NCI-H2081 (cell line): ENCODE data around the gene SCYGR1.
"Not testable (repeated sequence)": the region's sequence is repeated elsewhere in the genome, so short reads cannot be mapped to it uniquely, and the experiment has no call there.

ENCODE experiments used
- DNase-seq, 2 experiments: peaks; one replicate each; lab custom pipeline; 2025; lab: John Stamatoyannopoulos, UW

The SCYGR1 gene

GRCh38 chr2:227402959-227403358 lies 15.2 kb upstream of the SCYGR1 start:
- no peak for DNase-seq

GRCh38 chr2:227402321-227402720 lies 14.6 kb upstream of the SCYGR1 start:
- no peak for DNase-seq

DNA sequence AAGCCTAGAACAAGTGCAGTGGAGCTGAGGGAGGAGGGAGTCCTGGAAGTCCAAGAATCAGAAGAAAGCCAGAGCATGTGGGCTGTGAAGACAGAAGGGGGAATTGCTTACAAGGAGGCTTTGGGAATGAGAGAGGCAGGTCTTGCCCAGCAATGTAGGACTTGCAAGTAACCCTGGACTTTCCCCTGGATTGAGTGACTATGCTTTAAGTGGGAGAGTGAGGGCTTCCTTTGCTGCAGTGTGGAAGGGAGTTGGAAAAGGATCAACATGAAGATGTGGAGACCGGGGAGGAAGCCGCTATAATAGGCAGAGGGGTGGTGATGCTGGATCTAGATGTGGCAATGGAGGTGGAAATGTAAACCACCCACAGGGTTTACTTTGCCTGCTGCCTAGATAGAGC lies 13.8 kb upstream of the SCYGR1 start:
- peak in 1 of 2 experiments; percentile 25 for DNase-seq

GRCh38 chr2:227398684-227399670 lies 11.2 kb upstream of the SCYGR1 start:
- DNase-seq, result no peak

GRCh38 chr2:227397562-227397961 lies 9.8 kb upstream of the SCYGR1 start:
- DNase-seq, result no peak

DNA sequence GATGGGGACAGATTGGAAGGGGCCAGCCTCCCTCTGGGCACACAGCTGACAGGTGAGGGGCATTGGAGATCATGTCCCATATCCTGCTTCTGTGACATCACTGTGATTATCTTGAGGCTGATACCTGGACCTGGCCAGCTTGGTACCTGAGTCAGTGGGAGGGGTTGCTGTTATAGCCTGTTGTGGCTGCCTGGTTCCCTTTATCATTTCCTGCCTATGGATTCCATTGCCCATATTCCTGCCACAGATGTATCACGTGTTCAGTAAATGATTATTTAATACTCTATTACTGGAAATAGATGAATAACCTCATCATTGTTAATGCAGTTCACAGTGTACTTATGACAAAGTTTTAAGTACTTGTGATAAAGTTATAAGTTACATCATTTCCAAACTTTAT lies 7.8 kb upstream of the SCYGR1 start:
- no peak for DNase-seq

GRCh38 chr2:227394401-227394800 lies 6.7 kb upstream of the SCYGR1 start:
- no peak for DNase-seq

DNA sequence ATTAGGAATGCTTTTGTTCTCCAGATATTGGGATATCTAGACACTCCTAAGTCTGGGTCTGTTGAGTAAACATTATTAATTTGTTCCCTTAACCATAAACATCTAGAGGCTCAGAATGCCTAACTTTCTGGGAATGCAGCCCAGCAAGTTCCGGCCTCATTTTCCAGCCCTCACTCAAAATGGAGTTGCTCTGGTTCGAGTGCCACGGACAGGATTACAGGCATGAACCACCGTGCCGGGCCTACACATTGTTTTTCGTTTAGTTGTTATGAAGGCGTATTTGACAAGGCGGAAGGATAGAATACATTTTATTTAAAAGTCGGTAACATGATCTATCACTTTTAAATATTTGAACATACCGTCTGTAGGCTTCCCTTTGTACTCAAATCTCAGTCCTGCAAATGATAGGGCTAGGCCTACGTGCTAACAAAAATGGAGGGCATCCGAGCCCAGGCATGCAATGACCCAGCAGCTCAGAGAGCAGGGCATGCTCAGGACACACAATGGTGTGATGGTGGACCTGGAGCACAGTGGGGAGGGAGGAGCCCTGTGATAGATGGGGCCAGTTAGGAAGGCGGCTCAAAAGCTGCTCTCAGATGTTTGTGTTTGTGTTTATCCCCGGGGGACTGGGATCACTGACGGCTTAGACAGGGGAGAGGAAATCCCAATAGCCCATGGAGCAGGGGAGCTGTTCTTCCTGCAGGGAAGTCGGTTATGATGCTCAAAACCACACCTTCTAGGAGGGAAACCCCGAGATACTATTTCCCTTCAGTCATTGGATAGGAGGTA lies 2.9 kb upstream of the SCYGR1 start:
- no peak for DNase-seq

DNA sequence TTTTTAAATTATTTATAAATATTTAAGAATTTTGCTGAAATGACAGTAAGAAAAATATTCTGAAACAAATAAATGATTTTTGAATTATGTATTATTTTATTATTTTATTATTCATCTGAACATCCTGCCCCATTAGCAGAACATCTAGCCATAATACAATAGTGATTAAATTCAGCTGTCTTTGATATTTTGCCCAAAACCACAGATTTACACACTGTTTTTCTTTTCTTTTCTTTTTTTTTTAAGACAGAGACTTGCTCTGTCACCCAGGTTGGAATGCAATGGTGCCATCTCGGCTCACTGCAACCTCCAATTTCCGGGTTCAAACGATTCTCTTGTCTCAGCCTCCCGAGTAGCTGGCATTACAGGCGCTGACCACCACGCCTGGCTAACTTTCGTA lies 1.9 kb upstream of the SCYGR1 start:
- no peak for DNase-seq

DNA sequence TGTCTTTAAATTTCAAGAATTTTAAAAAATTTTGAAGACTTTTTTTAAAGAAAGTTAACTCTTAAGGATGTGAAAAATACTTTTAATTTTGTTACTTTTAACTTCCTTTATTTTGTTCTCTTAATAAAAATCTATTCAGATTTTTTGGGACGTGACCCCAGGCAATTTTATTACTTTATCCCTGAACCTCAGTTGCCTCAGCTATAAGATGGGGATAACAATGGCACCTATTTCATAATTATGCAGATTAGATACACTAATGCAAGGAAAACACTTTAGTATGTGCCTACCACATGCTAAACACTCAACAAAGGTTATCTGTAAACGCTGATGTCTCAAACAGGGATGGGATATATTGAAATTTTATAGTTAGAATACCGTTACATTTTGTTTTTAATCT lies 1.5 kb upstream of the SCYGR1 start:
- no peak for DNase-seq

GRCh38 chr2:227388537-227389011 lies 825 bp upstream of the SCYGR1 start:
- no peak for DNase-seq

DNA sequence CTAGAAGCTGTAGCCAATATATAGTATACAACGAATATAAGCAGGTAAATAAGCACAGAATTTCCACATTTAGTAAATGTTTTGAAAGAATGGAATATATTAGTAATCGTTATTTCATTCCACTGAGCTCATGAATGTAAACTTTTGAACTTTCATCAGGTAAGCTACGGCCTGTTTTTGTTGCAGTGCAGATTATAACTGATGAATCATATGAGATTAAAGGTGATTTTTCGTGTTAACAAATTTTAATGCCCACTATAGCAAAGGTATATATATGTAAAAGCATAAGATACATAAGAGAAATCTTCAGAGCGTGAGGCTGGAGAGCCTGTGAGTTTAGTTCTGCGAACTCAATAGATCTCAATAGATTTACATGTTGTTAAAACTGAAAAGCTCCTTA lies 1.1 kb downstream of the SCYGR1 start:
- no peak for DNase-seq

GRCh38 chr2:227383686-227384085 lies 4.1 kb downstream of the SCYGR1 start:
- no peak for DNase-seq

GRCh38 chr2:227382241-227382835 lies 5.4 kb downstream of the SCYGR1 start:
- DNase-seq, result not testable (repeated sequence)

- no peak for DNase-seq
These were observed 8.7 kb downstream of the SCYGR1 start, which contains the start of gene TM4SF20 for GRCh38 chr2:227379095-227379494. TM4SF20 (minus strand) TSS chr2:227379306; CDS start chr2:227379268, 38 bp downstream.

GRCh38 chr2:227378371-227378782 lies 9.4 kb downstream of the SCYGR1 start:
- DNase-seq, result no peak

DNA sequence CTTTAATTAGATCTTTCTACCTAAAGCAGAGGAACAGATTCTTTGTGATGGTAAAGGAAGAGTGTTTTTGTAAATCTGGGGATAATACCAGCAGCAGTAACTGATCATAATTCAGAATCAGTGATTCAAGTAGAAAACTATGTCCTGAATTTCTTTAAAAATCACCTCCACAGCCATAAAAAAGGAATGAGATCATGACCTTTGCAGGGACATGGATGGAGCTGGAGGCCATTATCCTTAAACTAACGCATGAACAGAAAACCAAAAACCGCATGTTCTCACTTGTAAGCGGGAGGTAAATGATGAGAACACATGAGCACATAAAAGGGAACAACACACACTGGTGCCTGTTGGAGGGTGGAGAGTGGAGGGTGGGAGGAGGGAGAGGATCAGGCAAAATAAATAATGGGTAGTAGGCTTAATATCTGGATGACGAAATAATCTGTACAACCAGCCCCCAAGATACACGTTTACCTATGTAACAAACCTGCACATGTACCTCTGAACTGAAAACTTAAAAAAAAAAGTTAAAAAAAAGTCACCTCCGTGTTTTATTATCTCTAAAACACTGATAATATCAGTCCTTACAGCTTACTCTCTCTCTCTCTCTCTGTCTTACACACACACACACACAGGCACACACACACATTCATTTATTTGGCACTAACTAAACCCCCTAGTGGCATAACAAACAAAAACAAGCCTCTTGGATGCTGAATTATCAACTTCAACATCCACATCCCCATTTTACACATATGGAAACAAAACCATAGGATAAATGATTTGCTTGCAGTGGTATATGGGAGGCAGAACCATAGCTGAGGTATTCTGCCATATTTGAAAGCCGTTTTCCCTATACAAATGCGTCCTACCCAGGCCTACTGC lies 10.0 kb downstream of the SCYGR1 start:
- no peak for DNase-seq

DNA sequence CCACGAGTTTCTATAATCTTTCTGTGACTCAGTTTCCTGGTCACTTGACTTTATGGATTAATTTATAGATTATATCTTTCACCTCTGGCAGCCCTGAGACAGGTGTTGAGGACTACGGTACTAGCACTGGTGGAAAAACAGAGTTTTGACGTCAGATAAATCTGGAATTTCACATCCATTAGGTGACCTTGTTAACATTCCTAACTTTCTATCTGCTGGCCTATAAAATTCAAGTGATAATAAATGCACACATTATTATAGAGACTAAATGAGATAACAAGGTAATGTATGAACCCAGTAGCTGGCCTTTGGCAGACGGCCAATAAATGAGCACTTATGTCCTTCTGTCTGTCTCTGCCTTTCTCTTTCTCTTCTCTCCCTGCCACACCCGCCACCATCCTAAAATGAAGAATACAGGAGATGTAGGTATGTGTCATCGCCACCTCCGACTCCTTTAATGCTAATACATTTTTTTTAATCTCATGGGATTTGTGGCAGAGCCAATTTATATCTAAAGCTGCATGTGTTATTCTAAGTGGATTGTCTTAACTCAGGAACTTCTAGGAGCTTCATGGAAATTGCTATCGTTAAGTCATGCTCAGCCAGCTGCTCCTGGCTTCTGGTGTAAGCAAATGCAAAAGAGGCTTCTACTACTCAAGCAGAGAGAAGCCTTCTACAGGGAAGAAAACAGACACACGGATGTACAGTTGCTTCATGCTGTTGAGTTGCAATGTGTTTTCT lies 10.9 kb downstream of the SCYGR1 start:
- no peak for DNase-seq

DNA sequence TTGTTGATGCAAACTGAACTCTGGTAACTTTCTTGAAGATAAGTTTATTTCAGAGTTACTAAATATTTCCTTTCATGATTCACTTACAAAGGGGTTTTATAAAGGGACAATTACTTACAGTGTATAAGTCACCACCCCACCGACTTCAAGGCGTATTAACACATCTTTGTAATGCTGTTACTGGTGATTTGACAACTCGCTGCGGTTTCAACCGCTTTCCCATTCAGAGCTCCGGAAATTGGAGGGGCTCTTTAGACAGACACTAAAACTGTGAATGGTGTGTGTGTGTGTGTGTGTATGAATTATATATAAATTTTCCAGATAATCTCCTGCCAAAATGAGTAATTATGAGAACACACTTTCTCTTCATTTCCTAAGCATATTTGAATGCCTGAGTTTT lies 13.6 kb downstream of the SCYGR1 start:
- DNase-seq, result no peak

DNA sequence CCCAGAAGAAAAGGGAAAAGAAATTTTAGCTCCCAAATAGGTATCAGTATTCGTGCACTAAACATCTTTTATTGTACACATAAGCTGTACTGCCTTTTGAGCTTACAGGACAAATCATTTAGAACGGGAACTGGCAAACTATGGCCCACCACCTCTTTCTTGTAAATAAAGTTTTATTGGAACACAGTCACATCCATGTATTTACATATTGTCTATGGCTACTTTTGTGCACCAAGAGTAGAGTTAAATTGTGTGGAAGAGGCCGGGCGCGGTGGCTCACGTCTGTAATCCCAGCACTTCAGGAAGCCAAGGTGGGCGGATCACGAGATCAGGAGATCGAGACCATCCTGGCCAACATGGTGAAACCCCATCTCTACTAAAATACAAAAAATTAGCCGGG lies 14.4 kb downstream of the SCYGR1 start:
- no peak for DNase-seq
